ENCODE results near the gene PCDHGA5.
A peak's percentile ranks its signal among the peaks of the same experiment; 100 is the strongest.
"Not testable (repeated sequence)": the region's sequence is repeated elsewhere in the genome, so short reads cannot be mapped to it uniquely, and the experiment has no call there.

The PCDHGA5 gene

DNA sequence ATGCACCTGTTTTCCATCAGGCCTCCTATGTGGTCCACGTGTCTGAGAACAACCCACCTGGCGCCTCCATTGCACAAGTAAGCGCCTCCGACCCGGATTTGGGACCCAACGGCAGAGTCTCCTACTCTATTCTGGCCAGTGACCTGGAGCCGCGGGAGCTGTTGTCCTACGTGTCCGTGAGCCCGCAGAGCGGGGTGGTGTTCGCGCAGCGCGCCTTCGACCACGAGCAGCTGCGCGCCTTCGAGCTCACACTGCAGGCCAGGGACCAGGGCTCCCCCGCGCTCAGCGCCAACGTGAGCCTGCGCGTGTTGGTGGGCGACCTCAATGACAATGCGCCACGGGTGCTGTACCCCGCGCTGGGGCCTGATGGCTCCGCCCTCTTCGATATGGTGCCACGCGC, 12.4 kb upstream of the PCDHGA5 start:
- no peak for DNase-seq (ENCODE audit: low spot score)

- no peak for DNase-seq (ENCODE audit: low spot score)
Measured at GRCh38 chr5:141354900-141355469, 9.0 kb upstream of the PCDHGA5 start, which contains the start of gene PCDHGA4. Gene PCDHGA4 (plus strand): TSS chr5:141355021. CDS start chr5:141355108, 87 bp downstream.

DNA sequence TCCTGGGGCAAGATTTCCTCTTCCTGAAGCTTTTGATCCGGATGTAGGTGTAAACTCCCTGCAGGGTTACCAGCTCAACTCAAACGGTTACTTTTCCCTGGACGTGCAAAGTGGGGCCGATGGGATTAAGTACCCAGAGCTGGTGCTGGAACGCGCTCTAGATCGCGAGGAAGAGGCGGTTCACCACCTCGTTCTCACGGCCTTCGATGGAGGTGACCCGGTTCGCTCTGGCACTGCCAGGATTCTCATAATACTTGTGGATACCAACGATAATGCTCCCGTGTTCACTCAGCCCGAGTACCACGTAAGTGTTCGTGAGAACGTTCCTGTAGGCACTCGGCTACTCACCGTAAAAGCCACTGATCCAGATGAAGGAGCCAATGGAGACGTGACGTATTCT, 8.3 kb upstream of the PCDHGA5 start:
- no peak for DNase-seq (ENCODE audit: low spot score)

- DNase-seq (ENCODE audit: low spot score) = no peak
Measured at GRCh38 chr5:141356133-141356532, 7.8 kb upstream of the PCDHGA5 start.

DNA sequence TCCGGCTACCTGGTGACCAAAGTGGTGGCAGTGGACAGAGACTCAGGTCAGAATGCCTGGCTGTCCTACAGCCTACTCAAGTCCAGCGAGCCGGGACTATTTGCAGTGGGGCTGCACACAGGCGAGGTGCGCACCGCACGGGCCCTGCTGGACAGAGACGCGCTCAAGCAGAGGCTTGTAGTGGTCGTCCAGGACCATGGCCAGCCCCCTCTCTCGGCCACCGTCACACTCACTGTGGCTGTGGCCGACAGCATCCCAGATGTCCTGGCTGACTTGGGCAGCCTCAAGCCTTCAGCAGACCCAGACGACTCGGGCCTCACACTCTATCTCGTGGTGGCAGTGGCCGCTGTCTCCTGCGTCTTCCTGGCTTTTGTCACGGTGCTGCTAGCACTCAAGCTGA, 7.0 kb upstream of the PCDHGA5 start:
- DNase-seq (ENCODE audit: low spot score) = no peak

GRCh38 chr5:141359790-141360426, 4.1 kb upstream of the PCDHGA5 start, which contains the start of gene PCDHGB2:
Gene PCDHGB2 (plus strand): TSS chr5:141359994. CDS start chr5:141360136, 142 bp downstream.
- DNase-seq (ENCODE audit: low spot score) = peak; percentile 30

DNA sequence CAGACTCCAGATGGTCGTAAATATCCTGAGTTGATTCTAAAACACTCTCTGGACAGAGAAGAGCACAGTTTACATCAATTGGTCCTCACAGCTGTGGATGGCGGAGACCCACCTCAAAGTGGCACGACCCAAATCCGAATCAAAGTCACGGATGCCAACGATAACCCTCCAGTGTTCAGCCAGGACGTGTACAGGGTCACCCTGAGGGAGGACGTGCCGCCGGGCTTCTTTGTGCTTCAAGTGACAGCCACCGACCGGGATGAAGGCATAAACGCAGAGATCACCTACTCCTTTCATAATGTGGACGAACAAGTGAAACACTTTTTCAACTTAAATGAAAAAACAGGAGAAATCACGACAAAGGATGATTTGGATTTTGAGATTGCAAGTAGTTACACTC, 3.3 kb upstream of the PCDHGA5 start:
- DNase-seq (ENCODE audit: low spot score) = no peak

GRCh38 chr5:141362719-141363118, 1.2 kb upstream of the PCDHGA5 start:
- DNase-seq (ENCODE audit: low spot score) = no peak

DNA sequence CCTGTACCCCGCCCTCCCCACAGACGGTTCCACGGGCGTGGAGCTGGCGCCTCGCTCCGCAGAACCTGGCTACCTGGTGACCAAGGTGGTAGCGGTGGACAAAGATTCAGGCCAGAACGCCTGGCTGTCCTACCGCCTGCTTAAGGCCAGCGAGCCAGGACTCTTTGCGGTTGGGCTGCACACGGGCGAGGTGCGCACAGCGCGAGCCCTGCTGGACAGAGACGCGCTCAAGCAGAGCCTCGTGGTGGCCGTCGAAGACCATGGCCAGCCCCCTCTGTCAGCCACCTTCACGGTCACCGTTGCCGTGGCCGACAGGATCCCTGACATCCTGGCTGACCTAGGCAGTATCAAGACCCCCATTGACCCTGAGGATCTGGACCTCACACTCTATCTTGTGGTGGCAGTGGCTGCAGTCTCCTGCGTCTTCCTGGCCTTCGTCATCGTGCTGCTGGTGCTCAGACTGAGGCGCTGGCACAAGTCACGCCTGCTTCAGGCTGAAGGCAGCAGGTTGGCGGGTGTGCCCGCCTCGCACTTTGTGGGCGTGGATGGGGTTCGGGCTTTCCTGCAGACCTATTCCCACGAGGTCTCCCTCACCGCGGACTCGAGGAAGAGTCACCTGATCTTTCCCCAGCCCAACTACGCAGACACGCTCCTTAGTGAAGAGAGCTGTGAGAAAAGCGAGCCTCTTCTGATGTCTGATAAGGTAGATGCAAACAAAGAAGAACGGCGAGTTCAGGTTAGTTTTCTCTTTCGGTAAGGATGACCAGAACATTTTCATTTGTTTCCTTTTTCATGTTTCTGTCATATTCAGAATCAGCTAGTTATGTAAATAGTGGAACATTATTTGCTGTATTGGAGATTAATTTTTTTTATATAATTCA, 2.3 kb downstream of the PCDHGA5 start:
- DNase-seq (ENCODE audit: low spot score) = no peak

- DNase-seq (ENCODE audit: low spot score) = peak; percentile 16
Measured at GRCh38 chr5:141369994-141370848, 6.3 kb downstream of the PCDHGA5 start, which contains the start of gene PCDHGB3. Gene PCDHGB3 (plus strand): TSS chr5:141370242. CDS start chr5:141370395, 153 bp downstream.

- DNase-seq (ENCODE audit: low spot score) = no peak
Measured at GRCh38 chr5:141371572-141372475, 7.9 kb downstream of the PCDHGA5 start.

DNA sequence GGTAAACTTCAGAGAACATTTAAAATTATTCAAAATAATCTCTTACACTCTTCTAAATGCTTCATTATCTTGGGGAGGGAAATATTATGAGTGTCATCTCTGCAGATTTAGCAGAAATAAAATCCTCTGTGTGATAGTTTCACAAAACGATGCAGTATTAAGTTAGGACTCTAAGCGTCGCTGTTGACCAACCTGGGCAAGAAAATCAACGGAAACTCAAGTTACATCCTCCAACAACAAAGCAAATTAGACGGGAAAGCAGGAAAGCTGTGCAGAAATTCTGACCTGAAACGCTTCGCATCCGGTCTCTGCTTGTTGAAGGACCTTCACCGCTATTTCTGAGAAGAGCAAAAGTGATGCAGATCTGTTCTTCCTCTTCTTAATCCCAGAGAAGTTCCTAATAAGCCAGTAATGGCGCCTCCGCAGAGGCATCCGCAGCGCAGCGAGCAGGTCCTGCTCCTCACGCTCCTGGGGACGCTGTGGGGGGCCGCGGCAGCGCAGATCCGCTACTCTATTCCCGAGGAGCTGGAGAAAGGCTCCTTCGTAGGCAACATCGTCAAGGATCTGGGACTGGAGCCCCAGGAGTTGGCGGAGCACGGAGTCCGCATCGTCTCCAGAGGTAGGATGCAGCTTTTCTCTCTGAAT, 9.8 kb downstream of the PCDHGA5 start, which contains the start of gene PCDHGA6:
Gene PCDHGA6, plus strand, starts transcription at position 219 of the 645 bp plus-strand sequence. Its CDS starts 193 bp downstream, at position 412.
- no peak for DNase-seq (ENCODE audit: low spot score)

DNA sequence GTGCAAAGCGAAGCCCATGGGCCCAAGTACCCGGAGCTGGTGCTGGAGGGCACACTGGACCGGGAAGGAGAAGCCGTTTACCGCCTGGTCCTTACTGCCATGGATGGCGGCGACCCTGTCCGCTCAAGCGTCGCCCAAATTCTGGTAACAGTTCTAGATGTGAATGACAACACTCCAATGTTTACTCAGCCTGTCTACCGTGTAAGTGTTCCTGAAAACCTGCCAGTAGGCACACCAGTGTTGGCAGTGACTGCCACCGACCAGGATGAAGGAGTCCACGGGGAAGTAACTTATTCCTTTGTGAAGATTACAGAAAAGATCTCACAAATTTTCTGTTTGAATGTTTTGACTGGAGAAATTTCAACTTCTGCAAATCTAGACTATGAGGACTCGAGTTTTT, 10.7 kb downstream of the PCDHGA5 start:
- DNase-seq (ENCODE audit: low spot score) = no peak

DNA sequence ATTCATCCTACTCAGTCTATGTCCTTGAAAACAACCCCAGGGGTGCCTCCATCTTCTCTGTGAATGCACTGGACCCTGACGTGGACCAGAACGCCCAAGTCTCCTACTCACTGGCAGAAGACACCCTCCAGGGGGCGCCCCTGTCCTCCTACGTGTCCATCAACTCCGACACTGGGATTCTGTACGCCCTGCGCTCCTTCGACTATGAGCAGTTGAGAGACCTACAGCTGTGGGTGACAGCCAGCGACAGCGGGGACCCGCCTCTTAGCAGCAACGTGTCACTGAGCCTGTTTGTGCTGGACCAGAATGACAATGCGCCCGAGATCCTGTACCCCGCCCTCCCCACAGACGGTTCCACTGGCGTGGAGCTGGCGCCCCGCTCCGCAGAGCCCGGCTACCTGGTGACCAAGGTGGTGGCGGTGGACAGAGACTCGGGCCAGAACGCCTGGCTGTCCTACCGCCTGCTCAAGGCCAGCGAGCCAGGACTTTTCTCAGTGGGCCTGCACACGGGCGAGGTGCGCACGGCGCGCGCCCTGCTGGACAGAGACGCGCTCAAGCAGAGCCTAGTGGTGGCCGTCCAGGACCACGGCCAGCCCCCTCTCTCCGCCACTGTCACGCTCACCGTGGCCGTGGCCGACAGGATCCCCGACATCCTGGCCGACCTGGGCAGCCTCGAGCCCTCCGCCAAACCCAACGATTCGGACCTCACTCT, 11.6 kb downstream of the PCDHGA5 start:
- not testable (repeated sequence) for DNase-seq (ENCODE audit: low spot score)

- DNase-seq (ENCODE audit: low spot score) = no peak
Measured at GRCh38 chr5:141382469-141383294, 18.7 kb downstream of the PCDHGA5 start, which contains the start of gene PCDHGA7. Gene PCDHGA7 (plus strand): TSS chr5:141382742. CDS start chr5:141382900, 158 bp downstream.

- DNase-seq (ENCODE audit: low spot score) = no peak
Measured at GRCh38 chr5:141383345-141383744, 19.4 kb downstream of the PCDHGA5 start.

DNA sequence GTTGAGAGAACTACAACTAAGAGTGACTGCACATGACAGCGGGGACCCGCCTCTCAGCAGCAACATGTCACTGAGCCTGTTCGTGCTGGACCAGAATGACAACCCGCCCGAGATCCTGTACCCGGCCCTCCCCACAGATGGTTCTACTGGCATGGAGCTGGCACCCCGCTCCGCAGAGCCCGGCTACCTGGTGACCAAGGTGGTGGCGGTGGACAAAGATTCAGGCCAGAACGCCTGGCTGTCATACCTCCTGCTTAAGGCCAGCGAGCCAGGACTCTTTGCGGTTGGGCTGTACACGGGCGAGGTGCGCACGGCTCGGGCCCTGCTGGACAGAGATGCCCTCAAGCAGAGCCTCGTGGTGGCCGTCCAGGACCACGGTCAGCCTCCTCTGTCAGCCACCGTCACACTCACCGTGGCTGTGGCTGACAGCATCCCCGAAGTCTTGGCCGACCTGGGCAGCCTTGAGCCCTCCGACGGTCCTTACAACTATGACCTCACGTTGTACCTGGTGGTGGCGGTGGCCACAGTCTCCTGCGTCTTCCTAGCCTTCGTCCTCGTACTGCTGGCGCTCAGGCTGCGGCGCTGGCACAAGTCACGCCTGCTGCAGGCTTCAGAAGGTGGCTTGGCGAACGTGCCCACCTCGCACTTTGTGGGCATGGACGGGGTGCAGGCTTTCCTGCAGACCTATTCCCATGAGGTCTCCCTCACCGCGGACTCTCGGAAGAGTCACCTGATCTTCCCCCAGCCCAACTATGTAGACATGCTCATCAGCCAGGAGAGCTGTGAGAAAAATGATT, 20.7 kb downstream of the PCDHGA5 start:
- DNase-seq (ENCODE audit: low spot score) = no peak

Data from Ammon's horn (tissue), 1 donor.